NCI-H748 (cell line): ENCODE measurements around the gene OR5AN1.
"Not testable (repeated sequence)": the region's sequence is repeated elsewhere in the genome, so short reads cannot be mapped to it uniquely, and the experiment has no call there.

Experiments
- DNase-seq: peaks from one replicate; lab custom pipeline; 2025; ENCODE audit not compliant: unreplicated experiment; lab: John Stamatoyannopoulos, UW

OR5AN1 gene

GRCh38 chr11:59358595-59358994, at the start of gene OR5AN1:
Gene OR5AN1, plus strand, starts transcription at chr11:59358895. Its CDS starts 5,564 bp downstream, at chr11:59364459.
- DNase-seq: no peak

- DNase-seq: no peak
These were observed 23.7 kb upstream of the OR5AN1 start for GRCh38 chr11:59335001-59335400.

- no peak for DNase-seq
These were observed 22.5 kb upstream of the OR5AN1 start for GRCh38 chr11:59336176-59336575.

- DNase-seq: no peak
These were observed 21.8 kb upstream of the OR5AN1 start for GRCh38 chr11:59336931-59337330.

- DNase-seq: peak; percentile 36
These were observed 9.0 kb upstream of the OR5AN1 start for GRCh38 chr11:59349657-59350056.

GRCh38 chr11:59355226-59355625, 3.5 kb upstream of the OR5AN1 start:
- no peak for DNase-seq

- DNase-seq: no peak
These were observed 2.1 kb upstream of the OR5AN1 start for GRCh38 chr11:59356561-59356960.

- DNase-seq: no peak
These were observed 675 bp upstream of the OR5AN1 start for GRCh38 chr11:59358020-59358419.

GRCh38 chr11:59365232-59366018, 6.7 kb downstream of the OR5AN1 start:
- no peak for DNase-seq

- DNase-seq: no peak
These were observed 9.7 kb downstream of the OR5AN1 start for GRCh38 chr11:59368238-59369022.

GRCh38 chr11:59372324-59372723, 13.6 kb downstream of the OR5AN1 start:
- not testable (repeated sequence) for DNase-seq

GRCh38 chr11:59380263-59381059, 21.8 kb downstream of the OR5AN1 start:
- no peak for DNase-seq

- no peak for DNase-seq
These were observed 35.5 kb downstream of the OR5AN1 start for GRCh38 chr11:59394186-59394585.

GRCh38 chr11:59400461-59401261, 42.0 kb downstream of the OR5AN1 start:
- DNase-seq: no peak

- DNase-seq: no peak
These were observed 42.5 kb downstream of the OR5AN1 start for GRCh38 chr11:59401262-59401552.

- no peak for DNase-seq
These were observed 44.9 kb downstream of the OR5AN1 start for GRCh38 chr11:59403546-59403945.

- DNase-seq: no peak
These were observed 55.0 kb downstream of the OR5AN1 start for GRCh38 chr11:59413646-59414045.

GRCh38 chr11:59415111-59415510, 56.4 kb downstream of the OR5AN1 start:
- DNase-seq: no peak

GRCh38 chr11:59416613-59417012, 57.9 kb downstream of the OR5AN1 start:
- no peak for DNase-seq

GRCh38 chr11:59417023-59417422, 58.3 kb downstream of the OR5AN1 start:
- DNase-seq: no peak

GRCh38 chr11:59418156-59418555, 59.5 kb downstream of the OR5AN1 start:
- DNase-seq: no peak
